Natural killer cell treated with Interleukin-12 subunit alpha and Interleukin-12 subunit beta and Interleukin-15 and Interleukin-18, amount 100 ng/mL, for 72 hours (primary cell): ENCODE data around the gene STKLD1. TPM values are rescaled to one million over a fixed set of nuclear protein-coding genes. Genes with fewer than 3 reads are reported as not detected.
"Not testable (repeated sequence)": the region's sequence is repeated elsewhere in the genome, so short reads cannot be mapped to it uniquely, and the experiment has no call there.

ENCODE experiments used
- ATAC-seq, 2 donors: fragments of 150-1000 bp; cut with Tn5 transposase in 1 of 2; sonication (Bioruptor Pico), chemical (Tn5 transposase) in 1 of 2; 2 replicates each; pipeline ENCODE4 v1.10.0; 2021
- DNase-seq: peaks from one replicate; pipeline ENCODE4 v3.0.0; 2022; ENCODE audit warnings: low spot score
- H3K27ac Mint-ChIP-seq, 2 donors: 1 replicate in 1 of 2; 2 replicates in 1 of 2; pipeline ENCODE4 v1.8.0; 2022; ENCODE audit warnings: mixed read lengths in 2 of 2, mild to moderate bottlenecking in 1 of 2, moderate library complexity in 1 of 2
- H3K27me3 Mint-ChIP-seq, 2 donors: 1 replicate in 1 of 2; 2 replicates in 1 of 2; pipeline ENCODE4 v1.8.0; 2022; ENCODE audit warnings: mixed read lengths in 2 of 2
- H3K36me3 Mint-ChIP-seq: one replicate; pipeline ENCODE4 v1.8.0; 2022; ENCODE audit warnings: mixed read lengths
- H3K4me1 Mint-ChIP-seq, 2 donors: 1 replicate in 1 of 2; 2 replicates in 1 of 2; pipeline ENCODE4 v1.8.0; 2022; ENCODE audit warnings: low read depth in 2 of 2, mixed read lengths in 2 of 2, mild to moderate bottlenecking in 1 of 2
- H3K4me3 Mint-ChIP-seq: one replicate; pipeline ENCODE4 v1.8.0; 2022; ENCODE audit warnings: mixed read lengths
- H3K9me3 Mint-ChIP-seq: 2 replicates; pipeline ENCODE4 v1.8.0; 2022; ENCODE audit warnings: mixed read lengths
- total RNA-seq, 2 donors: library from RNA; stranded (reverse); gene quantifications; one replicate each; pipeline ENCODE4 v1.2.3, GENCODE V29; 2022

Gene STKLD1
- total RNA-seq, 2 donors from 2014 or later = 0.19 TPM; not detected in 1

GRCh38 chr9:133390713-133391112 lies 14.5 kb downstream of the STKLD1 start:
- no peaks in the 10 kb centered on the region for H3K4me1 Mint-ChIP-seq
- H3K27ac Mint-ChIP-seq = no peak overlapping the region
- H3K27me3 Mint-ChIP-seq = peaks cover 0 to 7% of the 10 kb centered on the region in 2 donors
- ATAC-seq = no peak
- no peaks in the 10 kb centered on the region for H3K9me3 Mint-ChIP-seq
- no peak for DNase-seq
- no peaks in the 10 kb centered on the region for H3K36me3 Mint-ChIP-seq
- no peak overlapping the region for H3K4me3 Mint-ChIP-seq

DNA sequence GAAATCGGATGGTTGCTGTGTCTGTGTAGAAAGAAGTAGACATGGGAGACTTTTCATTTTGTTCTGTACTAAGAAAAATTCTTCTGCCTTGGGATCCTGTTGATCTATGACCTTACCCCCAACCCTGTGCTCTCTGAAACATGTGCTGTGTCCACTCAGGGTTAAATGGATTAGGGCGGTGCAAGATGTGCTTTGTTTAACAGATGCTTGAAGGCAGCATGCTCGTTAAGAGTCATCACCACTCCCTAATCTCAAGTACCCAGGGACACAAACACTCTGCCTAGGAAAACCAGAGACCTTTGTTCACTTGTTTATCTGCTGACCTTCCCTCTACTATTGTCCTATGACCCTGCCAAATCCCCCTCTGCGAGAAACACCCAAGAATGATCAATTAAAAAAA lies 15.3 kb downstream of the STKLD1 start:
- not testable (repeated sequence) for H3K9me3 Mint-ChIP-seq, H3K4me3 Mint-ChIP-seq, H3K4me1 Mint-ChIP-seq, H3K36me3 Mint-ChIP-seq, H3K27me3 Mint-ChIP-seq, ATAC-seq, DNase-seq, H3K27ac Mint-ChIP-seq

GRCh38 chr9:133392308-133392707 lies 16.1 kb downstream of the STKLD1 start:
- not testable (repeated sequence) for DNase-seq, H3K4me3 Mint-ChIP-seq, H3K27me3 Mint-ChIP-seq, H3K9me3 Mint-ChIP-seq, ATAC-seq, H3K36me3 Mint-ChIP-seq, H3K4me1 Mint-ChIP-seq, H3K27ac Mint-ChIP-seq

GRCh38 chr9:133393399-133393798 lies 17.2 kb downstream of the STKLD1 start:
- Mint-ChIP-seq H3K36me3 (no peaks in the 10 kb centered on the region), H3K4me1 (no peaks in the 10 kb centered on the region), H3K4me3 (no peak overlapping the region), H3K9me3 (no peaks in the 10 kb centered on the region), H3K27ac (no peak overlapping the region), H3K27me3 (peaks cover 0 to 7% of the 10 kb centered on the region in 2 donors)
- DNase-seq (no peak), ATAC-seq (no peak)

DNA sequence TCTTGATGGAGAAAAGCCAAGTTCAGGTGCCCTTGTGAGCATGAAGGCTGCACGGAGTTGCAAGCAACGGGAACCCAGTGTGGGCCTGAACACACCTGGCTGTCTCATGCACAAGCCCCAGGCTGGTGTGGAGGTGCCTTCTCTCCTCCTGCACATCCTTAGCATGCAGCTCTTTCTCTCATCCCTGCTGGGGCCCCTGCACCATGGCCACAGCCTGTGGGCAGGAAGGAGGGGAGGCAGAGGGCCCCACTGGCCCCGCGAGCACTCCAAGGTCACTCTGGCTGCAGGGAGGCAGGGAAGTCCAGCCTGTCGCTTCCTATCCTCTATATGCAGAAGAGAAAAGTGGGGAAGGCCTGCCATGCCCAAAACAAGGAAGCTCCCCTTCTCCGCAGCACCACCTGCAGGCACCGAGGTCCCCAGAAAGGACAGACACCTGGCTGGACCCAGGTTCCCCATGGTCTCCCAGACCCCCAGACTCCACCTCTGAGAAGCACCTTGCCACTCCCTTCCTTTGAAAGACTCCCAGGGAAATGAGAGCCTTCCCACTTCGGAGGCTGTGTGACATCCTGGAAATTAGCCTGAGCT lies 18.6 kb downstream of the STKLD1 start:
- ATAC-seq (no peak), DNase-seq (no peak)
- peaks cover 0 to 7% of the 10 kb centered on the region in 2 donors for H3K27me3 Mint-ChIP-seq
- no peaks in the 10 kb centered on the region for H3K9me3 Mint-ChIP-seq
- no peak overlapping the region for H3K4me3 Mint-ChIP-seq
- H3K36me3 Mint-ChIP-seq = no peaks in the 10 kb centered on the region
- no peaks in the 10 kb centered on the region for H3K4me1 Mint-ChIP-seq
- no peak overlapping the region for H3K27ac Mint-ChIP-seq

DNA sequence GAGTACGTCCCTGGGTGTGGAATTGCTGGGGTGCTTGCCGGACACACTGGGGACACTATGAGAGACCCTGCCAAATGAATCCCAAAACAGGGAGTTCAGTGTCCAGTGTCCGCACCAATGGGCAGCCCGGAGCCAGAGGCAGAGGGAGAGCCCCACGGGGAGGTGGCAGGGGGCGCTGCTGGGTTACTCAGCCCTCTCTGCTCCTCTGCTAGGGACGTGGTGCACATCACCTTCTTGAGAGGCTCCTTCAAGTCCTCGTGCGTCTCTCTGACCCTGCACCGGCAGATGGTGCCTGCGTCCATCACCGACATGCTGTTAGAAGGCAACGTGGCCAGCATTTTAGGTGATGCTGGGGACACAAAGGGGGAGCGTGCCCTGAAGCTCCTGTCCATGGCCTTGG lies 20.8 kb downstream of the STKLD1 start:
- H3K36me3 Mint-ChIP-seq = no peaks in the 10 kb centered on the region
- H3K4me3 Mint-ChIP-seq = no peak overlapping the region
- ATAC-seq (no peak), DNase-seq (no peak)
- peaks cover 0 to 7% of the 10 kb centered on the region in 2 donors for H3K27me3 Mint-ChIP-seq
- no peak overlapping the region for H3K27ac Mint-ChIP-seq
- no peaks in the 10 kb centered on the region for H3K4me1 Mint-ChIP-seq
- H3K9me3 Mint-ChIP-seq = no peaks in the 10 kb centered on the region

- Mint-ChIP-seq H3K9me3 (no peaks in the 10 kb centered on the region), H3K27ac (no peak overlapping the region), H3K4me3 (no peak overlapping the region), H3K36me3 (no peaks in the 10 kb centered on the region), H3K4me1 (no peaks in the 10 kb centered on the region), H3K27me3 (peaks cover 0 to 7% of the 10 kb centered on the region in 2 donors)
- DNase-seq = no peak
- no peak for ATAC-seq
Measured at GRCh38 chr9:133397370-133397769, 21.2 kb downstream of the STKLD1 start.

- no peaks in the 10 kb centered on the region for H3K36me3 Mint-ChIP-seq
- ATAC-seq (no peak), DNase-seq (no peak)
- H3K4me3 Mint-ChIP-seq = no peak overlapping the region
- H3K27me3 Mint-ChIP-seq = peaks cover 0 to 7% of the 10 kb centered on the region in 2 donors
- H3K27ac Mint-ChIP-seq = no peak overlapping the region
- H3K4me1 Mint-ChIP-seq = no peaks in the 10 kb centered on the region
- no peaks in the 10 kb centered on the region for H3K9me3 Mint-ChIP-seq
Measured at GRCh38 chr9:133397895-133398294, 21.7 kb downstream of the STKLD1 start.

DNA sequence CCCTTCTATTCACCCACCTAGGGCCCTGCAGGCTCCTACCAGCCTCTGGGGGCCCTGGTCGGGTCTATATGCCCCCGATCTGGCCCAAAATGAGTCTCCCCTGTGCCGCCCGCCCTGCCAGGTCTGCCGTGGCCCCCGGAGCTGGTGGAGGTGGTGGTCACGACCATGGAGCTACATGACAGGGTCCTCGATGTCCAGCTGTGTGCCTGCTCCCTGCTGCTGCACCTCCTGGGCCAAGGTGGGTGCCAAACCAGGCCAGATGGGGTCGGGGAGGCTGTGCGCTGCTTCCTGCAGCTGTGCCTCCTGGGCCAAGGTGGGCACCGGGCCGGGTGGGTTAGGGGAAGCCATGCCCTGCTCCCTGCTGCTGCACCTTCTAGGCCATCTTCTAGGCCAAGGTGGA lies 24.1 kb downstream of the STKLD1 start:
- H3K27ac Mint-ChIP-seq = no peak overlapping the region

DNA sequence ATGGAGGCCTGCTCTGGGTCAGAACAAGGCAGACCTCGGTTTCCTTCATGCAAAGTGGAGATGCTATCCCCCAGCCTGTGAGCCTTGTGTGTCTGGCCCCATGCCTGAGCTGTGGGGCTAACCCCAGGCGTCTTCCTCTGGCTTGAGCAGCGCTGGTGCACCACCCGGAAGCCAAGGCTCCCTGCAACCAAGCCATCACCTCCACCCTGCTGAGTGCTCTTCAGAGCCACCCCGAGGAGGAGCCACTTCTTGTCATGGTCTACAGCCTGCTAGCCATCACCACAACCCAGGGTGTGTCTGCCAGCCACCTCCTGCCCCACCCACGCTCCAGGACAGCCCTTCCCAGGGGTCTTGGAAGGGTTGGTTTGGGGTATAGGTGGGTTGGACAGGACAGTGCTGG lies 25.4 kb downstream of the STKLD1 start:
- H3K36me3 Mint-ChIP-seq = no peaks in the 10 kb centered on the region
- no peaks in the 10 kb centered on the region for H3K9me3 Mint-ChIP-seq
- DNase-seq = no peak
- peaks cover 0 to 4% of the 10 kb centered on the region in 2 donors for H3K4me1 Mint-ChIP-seq
- no peak overlapping the region for H3K27ac Mint-ChIP-seq
- no peaks in the 10 kb centered on the region for H3K27me3 Mint-ChIP-seq
- ATAC-seq = no peak
- no peak overlapping the region for H3K4me3 Mint-ChIP-seq

More for the DNA sequence above, 24.1 kb downstream of the STKLD1 start:
- no peak for DNase-seq
- H3K4me1 Mint-ChIP-seq = peaks cover 0 to 4% of the 10 kb centered on the region in 2 donors
- H3K4me3 Mint-ChIP-seq = no peak overlapping the region
- no peaks in the 10 kb centered on the region for H3K9me3 Mint-ChIP-seq
- no peak for ATAC-seq
- peaks cover 0 to 2% of the 10 kb centered on the region in 2 donors for H3K27me3 Mint-ChIP-seq
- H3K36me3 Mint-ChIP-seq = no peaks in the 10 kb centered on the region

DNA sequence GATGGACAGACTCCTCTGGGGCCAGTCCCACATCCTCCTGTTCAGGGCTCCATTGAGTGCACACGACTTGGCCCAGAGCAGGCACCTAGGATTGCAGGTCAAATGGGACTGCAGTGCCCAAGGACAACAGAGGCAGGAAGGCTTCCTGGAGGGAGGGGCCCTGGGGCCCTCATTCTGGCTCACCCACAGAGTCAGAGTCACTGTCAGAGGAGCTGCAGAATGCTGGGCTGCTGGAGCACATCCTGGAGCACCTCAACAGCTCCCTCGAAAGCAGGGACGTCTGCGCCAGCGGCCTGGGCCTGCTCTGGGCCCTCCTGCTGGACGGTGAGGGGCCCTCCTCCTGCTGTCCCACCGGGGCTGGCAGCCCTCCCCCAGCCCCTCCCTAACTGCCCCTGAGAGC lies 26.5 kb downstream of the STKLD1 start:
- Mint-ChIP-seq H3K4me3 (no peak overlapping the region), H3K27me3 (no peaks in the 10 kb centered on the region), H3K4me1 (peaks cover 7 to 10% of the 10 kb centered on the region in 2 donors), H3K36me3 (peaks cover 4% of the 10 kb centered on the region), H3K27ac (no peak overlapping the region), H3K9me3 (no peaks in the 10 kb centered on the region)
- DNase-seq (no peak), ATAC-seq (no peak)

GRCh38 chr9:133403766-133404453 lies 27.7 kb downstream of the STKLD1 start:
- H3K4me1 Mint-ChIP-seq = peaks cover 7 to 10% of the 10 kb centered on the region in 2 donors
- H3K4me3 Mint-ChIP-seq = no peak overlapping the region
- no peaks in the 10 kb centered on the region for H3K9me3 Mint-ChIP-seq
- ATAC-seq (peak in 1 of 2 donors; percentile 57), DNase-seq (no peak)
- H3K27ac Mint-ChIP-seq = no peak overlapping the region
- peaks cover 4% of the 10 kb centered on the region for H3K36me3 Mint-ChIP-seq
- H3K27me3 Mint-ChIP-seq = no peaks in the 10 kb centered on the region

- Mint-ChIP-seq H3K4me1 (peaks cover 7 to 10% of the 10 kb centered on the region in 2 donors), H3K4me3 (no peak overlapping the region), H3K27me3 (no peaks in the 10 kb centered on the region), H3K9me3 (no peaks in the 10 kb centered on the region), H3K27ac (no peak overlapping the region), H3K36me3 (peaks cover 4% of the 10 kb centered on the region)
- DNase-seq (no peak), ATAC-seq (no peak)
Measured at GRCh38 chr9:133404454-133405002, 28.4 kb downstream of the STKLD1 start.
